GM18520 (cell line): ENCODE results near the gene PGM2.

ENCODE experiments used
- ATAC-seq: cut with Tn5 transposase; IDR thresholded peaks from one replicate; pipeline ENCODE4 v1.9.1; 2021; ENCODE audit not compliant: unreplicated experiment

Gene PGM2

DNA sequence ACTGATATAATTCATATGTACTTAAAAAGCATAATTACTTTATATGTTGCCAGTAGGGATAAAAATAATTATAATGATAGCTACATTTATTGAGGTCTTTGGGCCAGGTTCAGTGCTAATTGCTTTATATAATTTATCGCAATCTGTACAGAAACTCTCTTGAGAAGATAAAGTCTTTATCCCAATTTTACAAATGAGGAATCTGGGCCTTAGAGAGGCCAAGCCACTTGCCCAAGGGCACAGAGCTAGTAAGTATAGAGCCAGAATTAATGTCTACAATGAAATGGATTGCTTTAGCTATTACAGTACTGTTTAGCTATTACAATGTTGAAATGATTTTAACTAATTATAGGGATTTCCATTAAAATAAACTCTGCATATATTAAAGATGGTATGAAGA is 33.8 kb downstream of the PGM2 start:
- ATAC-seq = no peak

DNA sequence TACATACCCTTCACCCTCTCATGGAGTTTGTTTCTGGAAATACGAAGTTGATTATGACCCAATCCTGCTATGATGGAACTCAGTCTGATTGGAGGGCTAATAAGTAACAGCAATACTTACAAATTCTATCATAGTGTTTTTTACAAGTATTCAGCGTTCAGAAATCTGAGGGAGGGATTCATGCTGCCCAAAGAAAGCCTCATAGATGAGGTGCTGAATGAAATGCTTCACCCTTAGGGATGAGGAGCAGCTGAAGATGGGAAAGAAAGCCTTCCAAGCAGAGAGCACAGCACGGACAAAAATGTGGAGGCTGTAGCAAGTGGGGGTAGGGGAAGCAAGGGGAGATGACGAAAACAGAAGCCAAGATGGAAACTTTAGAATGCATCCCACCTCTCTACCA is 36.5 kb downstream of the PGM2 start:
- ATAC-seq = no peak

DNA sequence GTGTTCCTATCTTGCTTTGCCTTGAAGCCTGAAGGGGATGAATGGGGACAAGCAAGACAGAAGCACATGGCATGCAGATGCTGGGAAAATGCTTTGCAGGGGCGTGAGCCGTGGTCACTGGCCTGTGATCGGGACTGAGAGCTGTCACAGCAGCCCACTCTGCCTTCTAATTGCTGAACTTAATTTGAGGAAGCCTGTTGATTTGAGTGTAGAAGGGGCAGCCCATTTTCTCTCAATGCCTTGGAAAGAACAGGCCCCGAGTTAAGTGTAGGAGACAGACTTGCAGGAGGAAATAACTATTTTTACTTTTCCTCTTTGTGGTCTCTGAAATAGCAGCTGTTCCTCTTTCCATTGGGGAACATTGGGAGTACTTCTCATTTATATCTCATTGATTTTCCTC is 38.3 kb downstream of the PGM2 start:
- ATAC-seq = no peak

DNA sequence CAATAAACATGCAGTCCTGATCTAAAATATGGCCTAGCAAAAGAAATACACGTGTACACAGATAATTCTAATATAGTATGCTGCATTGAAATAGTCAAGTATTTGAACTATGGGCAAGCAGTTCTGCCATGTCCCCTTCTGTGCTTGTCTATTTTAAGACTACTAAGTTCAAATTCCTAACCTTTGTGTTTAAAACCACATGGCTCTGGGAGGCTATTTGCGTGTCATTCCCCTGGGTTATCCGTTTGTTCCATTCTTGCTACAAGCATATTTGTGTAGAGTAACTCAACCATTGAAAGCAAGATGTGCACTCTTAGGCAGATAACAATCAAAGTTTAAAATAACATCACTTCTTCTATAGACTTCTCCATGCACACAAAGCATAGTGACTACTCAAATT is 39.0 kb downstream of the PGM2 start:
- no peak for ATAC-seq

DNA sequence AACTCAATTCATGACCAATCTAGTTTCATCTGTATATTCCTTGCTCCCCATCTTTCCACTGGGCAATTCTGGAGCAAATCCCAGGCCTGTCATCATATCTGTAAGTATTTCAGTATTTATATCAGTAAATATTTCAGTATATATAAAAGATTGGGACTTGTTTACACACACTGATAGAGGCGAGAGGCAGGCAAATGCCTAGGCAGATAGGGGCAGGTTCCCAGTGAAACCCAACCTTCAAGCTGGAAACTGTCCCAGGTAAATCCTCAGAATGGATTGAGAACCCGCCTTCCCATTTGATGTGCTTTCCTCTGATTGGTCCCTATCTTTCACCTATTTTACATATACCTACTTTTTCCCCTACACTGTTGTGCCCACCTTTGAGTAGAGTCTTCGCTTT is 40.6 kb downstream of the PGM2 start:
- ATAC-seq = no peak

DNA sequence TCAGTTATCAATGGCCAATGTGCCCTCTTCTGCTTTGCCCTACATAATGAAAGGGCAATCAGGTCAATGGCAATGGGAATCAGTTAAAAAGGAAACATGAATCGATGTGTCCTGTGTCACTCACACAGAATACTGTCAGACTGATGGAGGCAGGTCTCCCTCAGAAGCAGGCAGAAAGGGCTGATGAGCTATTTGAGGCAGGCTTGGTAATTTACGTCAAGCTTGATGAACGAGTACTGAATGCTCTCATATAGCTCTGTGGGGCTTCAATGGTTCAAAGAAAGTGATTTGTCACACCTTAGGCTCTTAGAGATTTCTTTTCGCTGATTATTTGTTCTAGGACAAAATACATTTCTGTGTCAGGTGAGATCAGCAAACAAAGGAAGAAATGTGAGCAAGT is 41.8 kb downstream of the PGM2 start:
- ATAC-seq = no peak

DNA sequence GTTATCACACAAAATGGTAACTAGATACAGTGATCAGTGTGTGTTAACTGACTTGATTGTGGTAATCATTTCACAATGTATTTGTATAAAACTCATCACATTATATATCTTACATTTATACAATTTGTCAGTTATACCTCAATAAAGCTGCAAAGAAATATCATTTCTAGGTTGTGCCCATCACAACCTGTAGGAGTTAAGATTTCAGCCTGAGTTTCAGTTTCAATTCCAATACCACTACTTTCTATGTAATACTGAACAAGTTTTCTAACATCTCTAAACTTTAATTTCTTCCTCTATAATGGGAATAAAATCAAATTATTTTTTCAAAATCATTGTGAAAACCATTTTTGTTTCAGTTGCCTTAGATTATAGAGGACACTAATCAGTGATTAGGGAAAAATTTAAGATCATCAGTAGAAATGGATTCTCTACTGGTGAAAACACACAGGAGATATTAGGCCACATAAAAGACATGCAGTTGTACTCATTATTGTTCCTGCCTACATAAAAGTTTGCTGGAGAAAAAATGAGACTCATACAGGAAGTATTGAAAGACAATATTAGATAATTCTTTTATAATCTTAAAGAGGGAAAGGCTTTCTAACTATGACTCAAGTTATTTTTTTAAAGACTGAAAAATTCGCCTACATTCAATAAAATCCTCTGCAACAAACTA is 46.0 kb downstream of the PGM2 start:
- no peak for ATAC-seq

DNA sequence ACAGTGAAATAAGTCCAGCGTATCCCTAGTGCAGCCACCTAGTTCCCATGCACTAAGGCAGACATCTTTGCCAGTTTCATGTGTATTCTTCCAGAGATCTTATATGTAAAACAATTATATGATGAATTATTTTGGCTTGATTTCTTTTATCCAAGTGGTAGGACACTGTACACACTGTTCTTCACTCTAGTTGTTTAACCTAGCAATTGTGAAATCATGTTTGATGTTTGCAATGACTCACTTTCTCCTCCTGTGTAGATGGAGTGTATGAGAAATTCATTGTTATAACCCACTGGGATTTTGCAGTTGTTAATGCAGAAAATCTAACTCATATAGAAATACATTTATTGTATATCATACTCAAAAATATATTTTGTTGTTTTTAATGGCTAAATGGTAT is 46.9 kb downstream of the PGM2 start:
- ATAC-seq = no peak

DNA sequence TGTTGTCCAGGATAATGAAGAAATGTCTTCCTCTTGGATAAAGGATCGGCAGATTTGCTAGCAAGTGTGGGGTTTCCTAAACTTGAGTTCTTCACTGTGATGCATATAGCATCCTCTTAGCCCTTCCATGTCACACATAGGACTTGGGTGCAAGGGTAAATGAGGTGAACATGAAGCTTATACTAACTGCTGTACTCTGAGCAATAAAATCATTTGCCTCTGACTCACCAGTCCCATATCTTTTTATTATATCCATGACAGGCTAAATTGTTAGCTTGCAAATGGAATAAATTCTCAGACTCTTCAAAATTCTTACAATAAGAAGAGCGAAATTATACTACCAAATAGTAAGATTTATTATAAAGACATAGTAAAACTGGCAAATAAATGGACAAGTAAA is 49.7 kb downstream of the PGM2 start:
- ATAC-seq = no peak

DNA sequence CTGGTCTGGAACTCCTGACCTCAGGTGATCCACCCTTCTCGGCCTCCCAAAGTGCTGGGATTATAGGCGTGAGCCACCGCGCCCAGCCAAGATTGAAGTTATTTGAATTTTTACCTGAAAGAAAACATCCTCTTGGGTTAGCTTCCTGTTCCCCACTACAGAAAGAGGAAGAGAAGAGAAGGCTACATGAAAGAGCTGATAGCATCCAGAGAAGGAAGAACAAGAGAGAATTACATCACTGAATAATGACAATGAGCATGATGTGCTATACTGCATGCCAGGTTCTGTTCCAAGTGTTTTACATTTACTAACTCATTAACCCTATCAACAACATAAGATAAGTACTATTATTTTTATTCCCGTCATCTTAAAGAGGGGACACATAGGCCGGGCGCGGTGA is 52.9 kb downstream of the PGM2 start:
- ATAC-seq = no peak

DNA sequence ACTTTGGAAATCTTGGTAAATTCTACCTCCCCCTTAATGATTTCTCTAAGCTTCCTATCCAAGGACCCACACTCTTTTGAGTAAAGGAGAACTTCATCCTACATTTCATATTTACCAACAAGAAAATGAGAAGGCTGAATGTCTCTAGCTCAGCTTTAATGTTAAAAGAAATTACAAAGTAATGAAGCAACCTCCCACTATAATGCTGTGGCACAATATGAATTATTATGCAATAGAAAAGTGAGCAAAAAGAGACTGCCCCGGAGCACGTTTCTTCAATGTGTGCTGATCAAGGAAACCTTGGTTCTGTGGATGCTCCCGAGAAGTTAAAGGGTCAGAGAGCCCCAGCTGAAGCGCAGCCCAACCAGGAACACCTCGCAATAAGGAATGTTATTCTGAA is 55.3 kb downstream of the PGM2 start:
- no peak for ATAC-seq

DNA sequence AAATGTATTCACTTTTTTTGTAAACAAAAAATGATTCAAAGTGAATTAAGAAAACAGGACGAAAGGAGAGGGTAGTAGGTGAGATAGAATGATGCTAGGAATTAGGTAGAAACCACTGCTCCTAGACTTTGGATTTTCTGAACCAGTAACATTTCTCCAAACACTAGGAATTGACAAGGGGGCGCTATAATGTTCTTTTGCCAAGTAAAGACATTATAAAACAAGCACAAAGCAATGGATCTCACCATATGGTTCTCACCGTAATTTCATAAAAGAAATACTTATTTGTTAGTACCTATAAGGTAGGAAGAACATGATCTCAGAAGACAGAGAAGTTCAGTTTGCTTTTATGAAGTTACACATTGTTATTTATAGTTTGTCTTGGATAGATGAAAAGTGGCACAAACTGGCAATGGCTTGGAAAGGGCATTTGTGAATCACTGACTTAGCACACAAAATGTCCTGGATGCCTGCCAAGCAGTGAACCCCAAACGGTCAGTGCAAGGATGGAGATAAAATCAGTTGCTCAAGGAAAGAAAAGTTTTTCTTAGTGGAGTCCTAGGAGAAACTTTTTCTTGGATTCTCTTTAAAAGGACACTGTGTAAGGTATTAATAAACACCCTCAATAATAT is 56.3 kb downstream of the PGM2 start:
- no peak for ATAC-seq

DNA sequence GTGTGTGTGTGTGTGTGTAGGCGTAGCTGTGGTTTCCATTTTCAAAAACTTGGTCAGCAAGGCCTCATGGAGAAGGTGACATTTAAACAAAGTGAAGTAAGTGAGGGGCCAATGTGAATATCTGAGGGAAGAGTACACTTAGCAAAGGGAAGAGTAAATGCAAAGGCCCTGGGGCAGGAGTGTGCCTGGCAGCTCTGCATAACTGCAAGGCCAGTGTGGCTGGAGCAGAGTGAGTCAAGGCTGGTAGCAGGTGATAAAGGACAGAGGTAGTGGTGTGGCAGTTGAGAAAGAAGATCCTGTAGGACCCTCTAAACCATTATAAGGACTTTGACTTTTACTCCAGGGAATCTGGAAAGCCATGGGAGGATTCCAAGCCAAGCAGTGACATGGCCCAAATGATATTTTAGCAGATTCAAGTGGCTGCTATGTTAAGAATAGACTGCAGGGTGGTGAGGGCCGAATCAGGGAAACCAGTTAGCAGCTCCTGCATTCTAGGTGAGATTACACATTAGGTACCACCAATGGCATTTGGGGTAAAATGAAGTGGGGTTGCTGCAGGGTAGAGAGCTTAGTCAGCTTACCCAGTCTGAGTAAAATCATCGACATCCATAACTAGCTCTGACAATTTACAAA is 58.5 kb downstream of the PGM2 start:
- ATAC-seq = no peak

DNA sequence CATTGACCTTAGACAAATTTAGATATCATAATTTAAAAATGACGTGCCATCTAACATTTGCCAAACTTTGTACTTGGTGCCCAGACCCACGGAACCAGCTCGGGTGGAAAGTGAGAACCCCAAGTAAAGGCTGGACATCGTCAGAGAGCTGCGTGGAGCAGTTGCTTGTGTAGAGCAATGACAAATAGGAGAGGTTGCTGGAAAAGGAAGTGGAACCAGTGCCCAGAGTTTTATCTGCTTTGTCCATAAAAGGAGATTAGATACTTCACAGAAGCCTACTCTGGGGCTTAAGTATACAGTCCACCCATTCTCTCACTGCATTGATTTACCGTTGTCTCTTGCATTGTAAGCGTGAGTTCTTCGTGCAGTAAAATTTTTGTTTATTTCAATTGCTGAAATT is 59.0 kb downstream of the PGM2 start:
- no peak for ATAC-seq

DNA sequence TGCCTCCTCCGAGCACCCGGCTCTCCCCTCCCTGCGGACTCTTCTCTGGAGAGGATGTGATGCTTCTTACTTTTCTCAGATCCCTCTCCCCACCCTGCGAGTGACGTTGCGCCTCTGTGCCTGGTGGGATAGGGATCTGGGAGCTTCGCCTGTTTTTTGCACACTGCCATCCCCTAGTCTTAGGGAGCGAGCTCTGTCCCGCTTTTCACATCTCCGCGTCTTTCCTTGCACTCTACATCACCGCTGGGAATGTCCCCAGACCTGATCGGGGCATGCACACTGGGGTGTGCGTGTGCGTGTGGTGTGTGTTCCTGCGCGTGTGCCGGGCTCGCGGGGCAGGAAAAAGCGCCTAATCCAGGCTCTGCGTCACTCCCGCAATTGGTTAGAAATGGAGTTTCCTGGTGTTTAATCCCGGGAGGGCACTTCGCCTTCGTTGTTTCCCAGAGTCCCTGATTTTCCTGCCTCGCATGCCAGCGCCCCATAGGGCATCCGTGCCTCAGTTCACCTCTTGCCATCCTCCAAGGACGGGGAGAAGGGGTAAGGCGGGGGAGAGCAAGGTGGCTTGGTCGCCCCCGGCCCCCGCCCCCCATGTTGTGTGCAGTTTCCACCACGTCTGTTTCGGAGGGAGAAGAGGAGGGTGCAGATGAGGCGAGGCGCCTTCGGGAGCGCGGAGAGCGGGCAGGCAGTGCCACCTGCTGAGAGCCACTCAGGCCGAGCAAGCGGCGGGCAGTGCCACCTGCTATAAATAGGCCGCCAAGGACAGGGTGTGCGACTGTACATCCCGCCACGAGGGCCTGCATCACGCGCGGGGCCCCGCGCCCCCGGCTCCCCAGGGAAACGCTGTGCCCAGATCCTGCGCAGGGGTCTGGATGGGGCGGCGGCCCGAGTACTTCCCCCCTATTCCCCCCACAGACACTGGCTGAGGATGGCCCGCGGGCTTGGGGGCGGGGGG is 63.6 kb downstream of the PGM2 start:
- peak; percentile 16 for ATAC-seq

DNA sequence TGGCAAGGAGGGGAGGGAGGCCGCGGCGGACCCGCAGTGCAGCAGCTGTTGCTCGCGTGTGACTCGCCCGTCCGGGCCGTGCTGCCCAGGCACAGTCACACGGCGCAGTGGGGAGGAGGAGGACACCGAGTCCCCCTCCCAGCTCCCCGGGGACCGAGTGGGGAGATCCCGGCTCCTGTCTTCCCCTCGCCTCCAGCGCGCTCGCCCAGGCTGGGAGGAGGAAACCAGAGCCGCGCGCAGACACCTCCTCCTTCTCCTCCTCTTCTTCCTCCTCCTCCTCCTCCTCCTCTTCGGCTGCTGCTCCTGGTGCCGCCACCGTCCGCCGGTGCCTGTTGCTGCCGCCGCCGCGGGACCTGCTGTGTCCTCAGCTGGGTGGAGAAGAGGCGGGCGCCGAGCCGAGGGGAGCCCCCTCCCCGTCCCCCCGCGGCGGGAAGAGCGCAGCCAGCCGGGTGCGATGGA is 64.3 kb downstream of the PGM2 start, which contains the start of gene TBC1D1:
Gene TBC1D1, plus strand, starts transcription at position 284 of the 459 bp plus-strand sequence. CDS start 11,012 bp downstream, outside the sequence.
- peak; percentile 15 for ATAC-seq

DNA sequence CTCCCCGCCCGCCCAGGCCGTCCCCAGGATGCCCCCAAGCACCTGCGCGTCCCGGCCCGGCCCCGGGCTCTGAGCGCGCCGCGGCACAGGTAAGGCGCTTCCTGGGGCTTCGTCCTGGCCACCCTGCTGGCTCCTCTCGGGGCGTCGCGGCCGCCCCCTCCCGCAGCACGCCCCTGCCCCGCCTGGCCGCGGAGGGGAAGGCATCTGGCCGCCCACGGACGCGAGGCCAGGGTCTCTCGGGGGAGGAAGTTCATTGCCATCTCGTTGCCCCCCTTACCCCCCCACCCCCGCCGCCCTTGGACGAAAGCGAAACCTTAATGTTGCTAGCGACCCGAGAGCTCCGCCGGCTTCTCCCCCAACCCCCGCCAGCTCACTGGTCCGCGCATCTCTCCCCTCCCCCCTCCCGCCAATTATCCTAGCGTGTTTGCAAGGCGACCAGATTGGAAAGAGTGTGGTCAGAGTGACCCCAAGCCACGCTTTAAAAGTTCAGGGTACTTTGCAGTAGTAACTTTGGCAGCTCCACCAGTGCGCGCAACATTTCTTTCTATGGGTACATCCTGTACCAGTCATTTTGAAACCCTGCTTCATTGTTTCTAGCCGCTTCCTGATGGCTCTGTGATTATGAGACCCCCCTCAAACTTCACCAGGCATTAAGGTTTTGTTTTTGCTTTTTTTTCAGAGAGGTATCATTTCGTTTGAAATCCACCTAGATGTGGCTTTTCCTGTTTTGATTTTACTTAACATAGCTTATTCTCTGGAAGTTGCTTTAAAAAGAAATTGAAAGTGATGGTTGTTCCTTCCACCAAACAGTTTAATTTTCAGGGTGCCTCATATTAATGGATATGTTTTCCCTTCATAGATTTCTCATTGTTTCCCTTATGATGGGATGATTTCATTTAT is 65.0 kb downstream of the PGM2 start:
- peak; percentile 43 for ATAC-seq

DNA sequence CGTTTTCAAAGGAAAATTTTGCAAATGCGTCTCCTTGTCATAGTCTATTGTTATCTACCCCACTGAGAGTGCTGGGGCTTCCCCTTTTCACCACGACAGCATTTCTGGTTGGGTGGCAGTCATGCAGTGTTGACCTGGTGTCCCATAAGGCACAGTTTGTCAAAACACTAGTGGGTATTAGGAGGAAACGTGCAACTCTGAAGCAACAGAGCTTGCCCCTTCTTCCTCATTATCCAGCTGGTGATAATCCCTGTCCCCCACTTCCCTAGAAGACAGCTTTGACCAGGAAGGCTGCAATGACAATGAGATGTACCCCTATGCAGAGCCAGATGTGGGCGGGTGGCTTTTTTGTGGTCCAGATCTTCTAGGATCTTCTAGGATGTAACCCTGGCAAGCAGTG is 66.2 kb downstream of the PGM2 start:
- peak; percentile 42 for ATAC-seq

DNA sequence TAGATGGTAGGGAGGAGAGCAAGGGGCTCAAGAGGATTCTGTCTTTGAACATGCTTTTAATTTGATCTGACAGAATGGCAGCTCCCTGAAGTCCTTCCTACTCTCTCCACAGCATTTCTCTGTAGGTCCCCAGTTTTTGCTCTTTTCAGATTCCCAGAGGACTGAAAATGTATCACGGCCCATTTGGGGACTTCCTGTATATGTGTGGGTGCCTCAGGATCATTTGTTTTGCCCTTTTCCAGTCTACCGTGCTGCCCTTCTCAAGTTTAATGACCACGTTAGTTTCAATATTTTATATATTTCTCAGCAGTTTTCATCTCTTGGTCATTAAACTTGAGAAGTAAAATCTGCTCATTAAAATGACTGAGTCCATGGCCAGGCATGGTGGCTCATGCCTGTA is 66.7 kb downstream of the PGM2 start:
- no peak for ATAC-seq

DNA sequence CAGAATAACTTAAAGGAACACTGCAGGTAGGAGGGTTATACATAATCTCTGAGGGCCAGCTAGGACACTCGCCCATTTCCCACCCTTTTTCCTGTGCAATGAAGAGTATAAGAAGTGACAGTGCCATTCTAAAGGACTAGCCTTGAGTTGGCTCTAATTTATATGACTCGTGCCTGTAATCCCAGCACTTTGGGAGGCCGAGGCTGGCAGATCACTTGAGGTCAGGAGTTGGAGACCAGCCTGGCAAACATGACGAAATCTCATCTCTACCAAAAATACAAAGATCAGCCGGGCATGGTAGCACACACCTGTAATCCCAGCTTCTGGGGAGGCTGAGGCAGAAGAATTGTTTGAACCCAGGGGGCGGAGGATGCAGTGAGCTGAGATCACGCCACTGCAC is 68.8 kb downstream of the PGM2 start:
- ATAC-seq = no peak
